Activated CD4-positive, alpha-beta T cell treated with anti-CD3 and anti-CD28 coated beads, Interleukin-2, Interleukin-4, amounts not matched to agents 100 ng/mL and 50 ng/mL, durations not matched to agents 16 hours and 8 hours (primary cell): ENCODE results near the gene UBE2L3.
"Not testable (repeated sequence)": the region's sequence is repeated elsewhere in the genome, so short reads cannot be mapped to it uniquely, and the experiment has no call there.

Source experiments
- DNase-seq: peaks from one replicate; pipeline ENCODE4 v3.0.0-alpha.2; 2020; ENCODE audit warnings: low spot score

UBE2L3 gene

GRCh38 chr22:21599053-21599893 lies 31.8 kb downstream of the UBE2L3 start:
- no peak for DNase-seq

- no peak for DNase-seq
Observed at GRCh38 chr22:21602579-21602978, 35.1 kb downstream of the UBE2L3 start.

- no peak for DNase-seq
Observed at GRCh38 chr22:21603973-21604372, 36.5 kb downstream of the UBE2L3 start.

GRCh38 chr22:21605887-21606564 lies 38.5 kb downstream of the UBE2L3 start:
- no peak for DNase-seq

- no peak for DNase-seq
Observed at GRCh38 chr22:21606775-21607174, 39.3 kb downstream of the UBE2L3 start.

DNA sequence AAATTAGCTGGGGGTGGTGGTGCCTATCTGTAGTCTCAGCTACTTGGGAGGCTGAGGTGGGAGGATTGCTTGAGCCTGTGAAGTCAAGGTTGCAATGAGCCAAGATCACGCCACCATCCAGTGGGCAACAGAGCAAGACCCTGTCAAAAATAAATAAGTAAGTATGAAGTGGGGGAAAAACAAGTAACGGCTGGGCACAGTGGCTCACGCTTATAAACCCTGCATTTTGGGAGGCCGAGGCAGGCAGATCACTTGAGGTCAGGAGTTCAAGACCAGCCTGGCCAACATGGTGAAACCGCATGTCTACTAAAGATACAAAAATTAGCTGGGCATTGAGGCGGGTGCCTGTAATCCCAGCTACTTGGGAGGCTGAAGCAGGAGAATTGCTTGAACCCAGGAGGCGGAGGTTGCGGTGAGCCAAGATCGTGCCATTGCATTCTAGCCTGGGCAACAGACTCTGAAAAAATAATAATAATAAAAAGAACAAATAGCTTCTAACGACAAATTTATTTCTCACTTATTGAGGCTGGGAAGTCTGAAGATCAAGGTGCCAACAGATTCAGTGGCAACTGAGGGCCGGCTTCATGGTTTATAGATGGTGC lies 42.1 kb downstream of the UBE2L3 start:
- DNase-seq = not testable (repeated sequence)

- no peak for DNase-seq
Observed at GRCh38 chr22:21611210-21611977, 43.9 kb downstream of the UBE2L3 start.

DNA sequence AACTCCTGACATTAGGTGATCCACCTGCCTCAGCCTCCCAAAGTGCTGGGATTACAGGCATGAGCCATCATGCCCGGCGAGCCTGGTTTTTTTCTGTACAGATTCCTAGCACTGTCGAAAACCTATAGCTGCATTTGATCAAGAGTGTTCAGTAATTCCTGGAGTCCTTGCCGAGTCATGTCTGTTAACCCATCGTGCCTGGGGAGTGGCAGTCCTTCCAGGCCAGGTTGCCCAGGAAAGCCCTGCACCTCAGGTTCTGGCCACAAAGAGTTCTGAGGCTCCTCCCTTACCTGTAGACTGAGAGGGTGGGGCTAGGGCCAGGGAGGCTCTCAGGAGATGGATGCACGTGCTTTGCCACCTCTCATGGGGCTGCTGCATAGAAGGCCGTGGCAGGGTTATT lies 45.3 kb downstream of the UBE2L3 start:
- no peak for DNase-seq

GRCh38 chr22:21613553-21614233 lies 46.2 kb downstream of the UBE2L3 start:
- DNase-seq = no peak

DNA sequence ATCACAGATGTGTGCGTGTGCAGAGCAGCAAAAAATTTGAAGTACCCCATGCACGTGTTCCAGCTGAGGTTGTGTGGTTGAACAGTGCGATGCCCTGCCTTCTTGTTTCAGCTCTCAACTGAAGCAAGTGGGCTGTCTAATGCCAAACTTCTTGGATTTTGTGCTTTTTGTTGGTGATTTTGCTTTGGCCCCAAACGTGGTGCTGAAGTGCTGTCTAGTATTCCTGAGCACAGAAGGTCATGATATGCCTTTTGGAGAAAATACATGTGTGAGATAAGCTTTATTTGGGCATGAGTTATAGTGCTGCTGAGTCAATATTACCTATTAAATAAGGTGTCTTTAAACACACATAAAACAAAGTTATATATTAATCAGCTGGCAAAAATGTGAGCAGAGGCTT lies 48.2 kb downstream of the UBE2L3 start:
- no peak for DNase-seq

DNA sequence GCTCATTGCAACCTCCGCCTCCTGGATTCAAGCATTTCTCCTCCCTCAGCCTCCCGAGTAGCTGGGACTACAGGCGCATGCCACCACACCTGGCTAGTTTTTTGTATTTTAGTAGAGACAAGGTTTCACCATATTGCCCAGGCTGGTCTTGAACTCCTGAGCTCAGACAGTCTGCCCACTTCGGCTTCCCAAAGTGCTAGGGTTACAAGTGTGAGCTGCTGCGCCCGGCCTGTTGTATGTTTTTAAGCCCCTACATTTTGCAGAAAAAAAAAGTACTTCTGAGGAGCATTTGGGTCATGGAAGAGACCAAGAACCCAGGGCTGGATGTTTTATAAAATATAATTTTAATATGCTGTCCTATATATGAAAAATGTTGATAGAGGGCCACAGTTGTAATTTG lies 49.8 kb downstream of the UBE2L3 start:
- DNase-seq = not testable (repeated sequence)

- no peak for DNase-seq
Observed at GRCh38 chr22:21621025-21621424, 53.5 kb downstream of the UBE2L3 start.

DNA sequence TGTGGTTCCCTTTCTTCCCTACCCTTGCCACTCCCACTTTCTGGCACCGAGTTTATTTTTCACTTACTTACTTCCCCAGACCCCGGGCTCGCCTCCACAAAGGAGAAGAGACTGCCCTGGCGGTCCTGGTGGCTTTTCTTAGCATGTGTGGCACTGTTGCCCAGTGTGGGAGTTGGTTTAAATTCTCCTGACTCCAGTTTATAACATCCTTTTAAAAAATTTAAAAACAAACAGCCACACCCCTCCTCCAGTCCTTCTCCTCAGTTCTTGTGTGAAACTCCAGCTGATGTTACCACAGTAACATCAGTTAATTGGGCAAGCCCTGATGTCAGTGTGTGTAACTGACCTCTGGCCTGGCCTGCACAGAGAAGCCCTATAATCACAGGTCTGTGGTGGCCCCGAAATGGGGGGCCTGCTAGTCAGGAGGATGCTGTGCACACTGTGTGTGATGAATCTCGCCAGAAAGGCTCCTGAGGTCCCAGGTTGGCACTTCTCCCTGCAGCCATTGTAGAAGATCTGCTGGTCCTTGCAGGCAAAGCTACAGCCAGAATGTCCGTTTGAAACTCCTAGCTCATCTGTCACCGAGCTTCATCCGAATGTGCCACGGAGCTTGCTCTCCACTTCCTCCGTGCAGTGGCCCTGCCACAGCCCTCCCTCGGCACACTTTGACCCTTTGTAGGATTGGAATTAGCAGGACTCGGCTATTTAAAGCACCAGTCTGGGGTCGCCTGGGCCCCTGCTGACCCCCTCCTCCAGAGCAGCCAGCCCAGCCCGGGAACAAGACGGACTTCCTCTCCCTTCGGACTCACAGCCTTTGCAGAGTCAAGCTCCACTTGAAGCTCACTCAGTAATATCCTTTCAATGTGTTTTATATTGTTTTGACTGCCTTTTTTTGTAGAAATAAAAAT lies 54.8 kb downstream of the UBE2L3 start:
- DNase-seq = no peak

GRCh38 chr22:21622919-21623647 lies 55.6 kb downstream of the UBE2L3 start:
- no peak for DNase-seq

GRCh38 chr22:21623648-21623970 lies 56.1 kb downstream of the UBE2L3 start:
- no peak for DNase-seq

GRCh38 chr22:21624120-21624879 lies 56.8 kb downstream of the UBE2L3 start:
- peak; percentile 45 for DNase-seq

DNA sequence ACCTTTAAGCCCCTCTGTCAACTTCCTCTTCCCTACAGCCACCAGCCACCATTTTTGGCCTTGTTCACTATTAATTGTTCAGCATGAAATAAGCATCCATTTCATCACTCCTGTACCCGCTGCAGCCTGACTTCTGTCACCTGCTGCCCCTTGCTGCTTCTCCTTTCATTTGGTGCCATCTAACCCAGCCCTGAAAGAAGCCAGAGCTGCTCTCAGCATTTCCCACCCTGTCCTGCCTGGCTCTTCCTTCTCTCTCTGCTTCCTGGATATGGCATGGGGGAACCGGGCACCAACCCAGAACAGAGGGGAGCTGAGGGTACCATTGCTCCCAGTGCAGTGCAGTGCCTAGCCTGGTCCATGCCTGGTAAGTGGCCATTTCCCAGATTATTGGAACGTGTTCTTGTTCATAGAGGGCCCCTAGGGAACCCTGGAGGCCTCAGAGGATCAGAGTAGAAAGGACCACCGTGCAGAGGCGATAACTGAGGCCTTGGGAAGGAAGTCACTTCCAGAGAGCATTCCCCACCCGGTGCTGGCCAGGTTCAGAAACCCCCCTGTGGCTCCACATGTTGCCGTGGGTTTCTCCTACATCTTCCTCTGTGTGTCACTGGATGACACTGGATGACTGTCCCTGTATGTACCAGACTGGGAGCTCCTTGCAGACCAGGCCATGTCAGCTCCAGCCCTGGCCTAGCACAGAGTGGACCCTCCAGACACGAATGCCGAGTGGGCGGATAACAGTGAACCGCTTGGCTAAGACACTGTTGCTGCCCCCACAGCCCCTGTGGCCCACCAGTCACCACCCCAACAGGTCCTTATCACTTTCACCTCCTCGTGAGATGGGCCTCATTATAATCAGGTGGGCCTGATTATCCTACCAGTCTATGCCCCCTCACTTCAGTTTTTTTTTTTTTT lies 57.6 kb downstream of the UBE2L3 start:
- DNase-seq = no peak

- no peak for DNase-seq
Observed at GRCh38 chr22:21626073-21626734, 58.7 kb downstream of the UBE2L3 start.
